ENCODE data around the gene BMP10.

BMP10 gene

GRCh38 chr2:68871159-68871764 lies at the start of gene BMP10:
TSS of gene BMP10 (minus strand) at chr2:68871397. CDS start at chr2:68871358, 39 bp downstream.
- Histone ChIP-seq H3K9me3 (ENCODE audit: low read length) (no peaks in the 10 kb centered on the region), H3K27ac (ENCODE audit: low read depth, low read length) (no peak within 1 kb of the TSS), H3K9ac (ENCODE audit: low read length) (no peak within 1 kb of the TSS), H3K27me3 (ENCODE audit: control insufficient read depth in 1 of 2, insufficient read depth in 2 of 2, low read length in 2 of 2) (no peaks in the 10 kb centered on the region), H3K36me3 (ENCODE audit: insufficient read depth, low read length) (no peaks in the 10 kb centered on the region), H3K4me3 (ENCODE audit: low read depth in 1 of 2, low read length in 2 of 2) (no peak within 1 kb of the TSS), H3K4me1 (ENCODE audit: insufficient read depth, low read length) (no peaks in the 10 kb centered on the region)

- no peak overlapping the region for H3K27ac ChIP-seq (ENCODE audit: low read depth, low read length)
- H3K27me3 ChIP-seq (ENCODE audit: control insufficient read depth in 1 of 2, insufficient read depth in 2 of 2, low read length in 2 of 2): no peaks in the 10 kb centered on the region
- H3K9ac ChIP-seq (ENCODE audit: low read length): no peak overlapping the region
- H3K9me3 ChIP-seq (ENCODE audit: low read length): no peaks in the 10 kb centered on the region
- H3K4me1 ChIP-seq (ENCODE audit: insufficient read depth, low read length): no peaks in the 10 kb centered on the region
- no peak overlapping the region for H3K4me3 ChIP-seq (ENCODE audit: low read depth in 1 of 2, low read length in 2 of 2)
- no peaks in the 10 kb centered on the region for H3K36me3 ChIP-seq (ENCODE audit: insufficient read depth, low read length)
These were observed 49.4 kb upstream of the BMP10 start for GRCh38 chr2:68920481-68921170.

GRCh38 chr2:68918497-68918896 lies 47.3 kb upstream of the BMP10 start:
- H3K36me3 ChIP-seq (ENCODE audit: insufficient read depth, low read length): no peaks in the 10 kb centered on the region
- no peaks in the 10 kb centered on the region for H3K4me1 ChIP-seq (ENCODE audit: insufficient read depth, low read length)
- no peak overlapping the region for H3K9ac ChIP-seq (ENCODE audit: low read length)
- no peak overlapping the region for H3K27ac ChIP-seq (ENCODE audit: low read depth, low read length)
- no peak overlapping the region for H3K4me3 ChIP-seq (ENCODE audit: low read depth in 1 of 2, low read length in 2 of 2)
- no peaks in the 10 kb centered on the region for H3K27me3 ChIP-seq (ENCODE audit: control insufficient read depth in 1 of 2, insufficient read depth in 2 of 2, low read length in 2 of 2)
- no peaks in the 10 kb centered on the region for H3K9me3 ChIP-seq (ENCODE audit: low read length)

GRCh38 chr2:68917034-68917718 lies 46.0 kb upstream of the BMP10 start:
- Histone ChIP-seq H3K27me3 (ENCODE audit: control insufficient read depth in 1 of 2, insufficient read depth in 2 of 2, low read length in 2 of 2) (no peaks in the 10 kb centered on the region), H3K36me3 (ENCODE audit: insufficient read depth, low read length) (no peaks in the 10 kb centered on the region), H3K9ac (ENCODE audit: low read length) (no peak overlapping the region), H3K27ac (ENCODE audit: low read depth, low read length) (no peak overlapping the region), H3K4me1 (ENCODE audit: insufficient read depth, low read length) (no peaks in the 10 kb centered on the region), H3K9me3 (ENCODE audit: low read length) (no peaks in the 10 kb centered on the region), H3K4me3 (ENCODE audit: low read depth in 1 of 2, low read length in 2 of 2) (no peak overlapping the region)

GRCh38 chr2:68916226-68916625 lies 45.0 kb upstream of the BMP10 start:
- Histone ChIP-seq H3K36me3 (ENCODE audit: insufficient read depth, low read length) (no peaks in the 10 kb centered on the region), H3K4me3 (ENCODE audit: low read depth in 1 of 2, low read length in 2 of 2) (no peak overlapping the region), H3K9me3 (ENCODE audit: low read length) (no peaks in the 10 kb centered on the region), H3K27ac (ENCODE audit: low read depth, low read length) (no peak overlapping the region), H3K27me3 (ENCODE audit: control insufficient read depth in 1 of 2, insufficient read depth in 2 of 2, low read length in 2 of 2) (no peaks in the 10 kb centered on the region), H3K9ac (ENCODE audit: low read length) (no peak overlapping the region), H3K4me1 (ENCODE audit: insufficient read depth, low read length) (no peaks in the 10 kb centered on the region)

GRCh38 chr2:68915393-68915792 lies 44.2 kb upstream of the BMP10 start:
- no peak overlapping the region for H3K27ac ChIP-seq (ENCODE audit: low read depth, low read length)
- H3K27me3 ChIP-seq (ENCODE audit: control insufficient read depth in 1 of 2, insufficient read depth in 2 of 2, low read length in 2 of 2): no peaks in the 10 kb centered on the region
- H3K4me3 ChIP-seq (ENCODE audit: low read depth in 1 of 2, low read length in 2 of 2): no peak overlapping the region
- no peak overlapping the region for H3K9ac ChIP-seq (ENCODE audit: low read length)
- no peaks in the 10 kb centered on the region for H3K4me1 ChIP-seq (ENCODE audit: insufficient read depth, low read length)
- no peaks in the 10 kb centered on the region for H3K9me3 ChIP-seq (ENCODE audit: low read length)
- H3K36me3 ChIP-seq (ENCODE audit: insufficient read depth, low read length): no peaks in the 10 kb centered on the region

GRCh38 chr2:68913359-68913758 lies 42.2 kb upstream of the BMP10 start:
- Histone ChIP-seq H3K9ac (ENCODE audit: low read length) (no peak overlapping the region), H3K27me3 (ENCODE audit: control insufficient read depth in 1 of 2, insufficient read depth in 2 of 2, low read length in 2 of 2) (no peaks in the 10 kb centered on the region), H3K27ac (ENCODE audit: low read depth, low read length) (no peak overlapping the region), H3K9me3 (ENCODE audit: low read length) (no peaks in the 10 kb centered on the region), H3K4me1 (ENCODE audit: insufficient read depth, low read length) (peaks cover 7% of the 10 kb centered on the region), H3K36me3 (ENCODE audit: insufficient read depth, low read length) (no peaks in the 10 kb centered on the region), H3K4me3 (ENCODE audit: low read depth in 1 of 2, low read length in 2 of 2) (no peak overlapping the region)

- Histone ChIP-seq H3K27ac (ENCODE audit: low read depth, low read length) (no peak overlapping the region), H3K9me3 (ENCODE audit: low read length) (no peaks in the 10 kb centered on the region), H3K9ac (ENCODE audit: low read length) (no peak overlapping the region), H3K36me3 (ENCODE audit: insufficient read depth, low read length) (no peaks in the 10 kb centered on the region), H3K27me3 (ENCODE audit: control insufficient read depth in 1 of 2, insufficient read depth in 2 of 2, low read length in 2 of 2) (no peaks in the 10 kb centered on the region), H3K4me1 (ENCODE audit: insufficient read depth, low read length) (peaks cover 11% of the 10 kb centered on the region), H3K4me3 (ENCODE audit: low read depth in 1 of 2, low read length in 2 of 2) (no peak overlapping the region)
These were observed 41.5 kb upstream of the BMP10 start for GRCh38 chr2:68912732-68913131.

GRCh38 chr2:68912111-68912510 lies 40.9 kb upstream of the BMP10 start:
- Histone ChIP-seq H3K36me3 (ENCODE audit: insufficient read depth, low read length) (no peaks in the 10 kb centered on the region), H3K9me3 (ENCODE audit: low read length) (no peaks in the 10 kb centered on the region), H3K4me1 (ENCODE audit: insufficient read depth, low read length) (peaks cover 11% of the 10 kb centered on the region)

GRCh38 chr2:68911709-68912108 lies 40.5 kb upstream of the BMP10 start:
- H3K27me3 ChIP-seq (ENCODE audit: control insufficient read depth in 1 of 2, insufficient read depth in 2 of 2, low read length in 2 of 2): no peaks in the 10 kb centered on the region
- no peaks in the 10 kb centered on the region for H3K36me3 ChIP-seq (ENCODE audit: insufficient read depth, low read length)
- no peak overlapping the region for H3K9ac ChIP-seq (ENCODE audit: low read length)
- H3K27ac ChIP-seq (ENCODE audit: low read depth, low read length): no peak overlapping the region
- peaks cover 11% of the 10 kb centered on the region for H3K4me1 ChIP-seq (ENCODE audit: insufficient read depth, low read length)
- H3K4me3 ChIP-seq (ENCODE audit: low read depth in 1 of 2, low read length in 2 of 2): no peak overlapping the region
- H3K9me3 ChIP-seq (ENCODE audit: low read length): no peaks in the 10 kb centered on the region

More at GRCh38 chr2:68912111-68912510, 40.9 kb upstream of the BMP10 start:
- Histone ChIP-seq H3K4me3 (ENCODE audit: low read depth in 1 of 2, low read length in 2 of 2) (no peak overlapping the region), H3K27me3 (ENCODE audit: control insufficient read depth in 1 of 2, insufficient read depth in 2 of 2, low read length in 2 of 2) (no peaks in the 10 kb centered on the region), H3K27ac (ENCODE audit: low read depth, low read length) (no peak overlapping the region), H3K9ac (ENCODE audit: low read length) (no peak overlapping the region)

- peaks cover 11% of the 10 kb centered on the region for H3K4me1 ChIP-seq (ENCODE audit: insufficient read depth, low read length)
- no peak overlapping the region for H3K4me3 ChIP-seq (ENCODE audit: low read depth in 1 of 2, low read length in 2 of 2)
- no peaks in the 10 kb centered on the region for H3K27me3 ChIP-seq (ENCODE audit: control insufficient read depth in 1 of 2, insufficient read depth in 2 of 2, low read length in 2 of 2)
- no peaks in the 10 kb centered on the region for H3K9me3 ChIP-seq (ENCODE audit: low read length)
- no peak overlapping the region for H3K27ac ChIP-seq (ENCODE audit: low read depth, low read length)
- H3K9ac ChIP-seq (ENCODE audit: low read length): no peak overlapping the region
- no peaks in the 10 kb centered on the region for H3K36me3 ChIP-seq (ENCODE audit: insufficient read depth, low read length)
These were observed 40.0 kb upstream of the BMP10 start for GRCh38 chr2:68911246-68911645.
